ENCODE measurements around the gene BANF1.

DNA sequence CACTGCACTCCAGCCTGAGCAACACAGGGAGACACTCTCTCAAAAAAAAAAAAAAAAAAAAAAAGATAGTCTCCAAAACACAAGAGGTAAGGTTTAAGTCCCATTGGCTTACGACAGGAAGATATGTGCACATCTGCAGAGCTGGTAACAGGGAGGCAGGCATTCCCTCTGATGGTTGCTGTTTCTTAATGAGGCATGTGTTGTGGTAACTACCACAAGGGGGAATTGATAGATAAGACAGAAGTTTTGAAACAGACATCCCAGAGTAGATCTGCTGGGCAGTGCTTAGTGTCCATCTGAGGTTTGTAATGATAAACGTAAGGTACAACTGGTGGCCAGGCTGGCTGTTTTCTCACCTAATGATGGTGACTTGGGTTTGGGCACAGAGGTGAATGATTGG, 5.0 kb upstream of the BANF1 start:
- TF ChIP-seq, protein P1, sequence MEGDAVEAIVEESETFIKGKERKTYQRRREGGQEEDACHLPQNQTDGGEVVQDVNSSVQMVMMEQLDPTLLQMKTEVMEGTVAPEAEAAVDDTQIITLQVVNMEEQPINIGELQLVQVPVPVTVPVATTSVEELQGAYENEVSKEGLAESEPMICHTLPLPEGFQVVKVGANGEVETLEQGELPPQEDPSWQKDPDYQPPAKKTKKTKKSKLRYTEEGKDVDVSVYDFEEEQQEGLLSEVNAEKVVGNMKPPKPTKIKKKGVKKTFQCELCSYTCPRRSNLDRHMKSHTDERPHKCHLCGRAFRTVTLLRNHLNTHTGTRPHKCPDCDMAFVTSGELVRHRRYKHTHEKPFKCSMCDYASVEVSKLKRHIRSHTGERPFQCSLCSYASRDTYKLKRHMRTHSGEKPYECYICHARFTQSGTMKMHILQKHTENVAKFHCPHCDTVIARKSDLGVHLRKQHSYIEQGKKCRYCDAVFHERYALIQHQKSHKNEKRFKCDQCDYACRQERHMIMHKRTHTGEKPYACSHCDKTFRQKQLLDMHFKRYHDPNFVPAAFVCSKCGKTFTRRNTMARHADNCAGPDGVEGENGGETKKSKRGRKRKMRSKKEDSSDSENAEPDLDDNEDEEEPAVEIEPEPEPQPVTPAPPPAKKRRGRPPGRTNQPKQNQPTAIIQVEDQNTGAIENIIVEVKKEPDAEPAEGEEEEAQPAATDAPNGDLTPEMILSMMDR (optimal IDR thresholded peaks at IDR 0.05 in 1 of 3, IDR thresholded peaks at IDR 0.05 in 1 of 3, conservative IDR thresholded peaks at IDR 0.05 in 1 of 3; ENCODE audit: extremely low read depth in 1 of 3, insufficient read depth in 2 of 3, low read length in 3 of 3), result no peak
- TF ChIP-seq EZH2 (IDR thresholded peaks at IDR 0.05; ENCODE audit: low read length), result no peak

Measured in keratinocyte (primary cell).